GM15510 (cell line): ENCODE measurements around the gene WHRN.

Source experiments
- POLR2A ChIP-seq: IDR thresholded peaks from 3 replicates; pipeline ENCODE4 v1.6.1; 2011; ENCODE audit warnings: borderline replicate concordance; ENCODE audit not compliant: insufficient read length; ENCODE audit errors: extremely low read depth

Gene WHRN

DNA sequence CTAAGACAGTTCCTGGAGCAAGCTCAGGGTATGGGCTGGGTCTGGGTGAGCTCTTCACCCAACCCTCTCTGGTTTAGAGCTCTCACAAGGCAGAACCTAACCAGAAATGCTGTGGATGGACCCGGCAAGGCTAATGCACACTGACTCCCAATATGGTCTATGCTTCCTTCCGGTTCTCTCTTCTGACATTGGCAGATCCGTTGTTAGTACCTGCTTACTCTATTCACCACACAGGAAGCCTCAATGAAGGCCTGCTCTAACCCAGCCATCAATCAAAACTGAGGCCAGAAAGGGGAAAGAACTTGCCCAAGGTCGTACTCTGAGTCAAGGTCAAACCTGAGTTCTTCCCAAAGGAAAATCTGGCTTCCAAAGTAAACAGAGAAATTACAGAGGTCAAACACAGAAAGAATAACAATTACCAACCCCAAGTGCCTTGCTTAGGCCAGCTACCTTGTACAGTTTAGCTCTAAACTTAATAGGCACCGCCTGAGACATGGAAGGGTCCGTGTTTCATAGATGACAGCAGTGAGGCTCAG, 71.5 kb downstream of the WHRN start:
- TF ChIP-seq POLR2A: no peak

DNA sequence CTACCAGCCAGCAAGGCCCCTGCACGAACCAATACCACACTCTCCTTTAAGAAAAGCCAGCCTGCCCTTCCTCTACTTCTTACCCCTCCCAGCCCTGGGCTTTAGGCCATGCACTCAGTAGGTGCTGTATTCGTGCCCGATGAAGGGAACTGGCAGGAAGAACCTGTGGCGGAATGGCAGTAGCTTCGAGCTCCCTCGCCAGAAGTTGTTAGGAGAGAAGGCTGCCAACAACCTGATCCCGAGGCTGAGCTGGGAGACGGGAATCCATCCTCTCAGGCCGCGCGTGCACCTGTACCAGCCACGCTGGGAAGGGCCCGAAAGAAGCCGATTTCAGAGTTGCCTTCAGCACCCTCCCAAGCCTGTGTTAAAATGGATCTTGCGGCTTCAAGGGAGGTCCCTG, 72.2 kb downstream of the WHRN start:
- TF ChIP-seq POLR2A: no peak

DNA sequence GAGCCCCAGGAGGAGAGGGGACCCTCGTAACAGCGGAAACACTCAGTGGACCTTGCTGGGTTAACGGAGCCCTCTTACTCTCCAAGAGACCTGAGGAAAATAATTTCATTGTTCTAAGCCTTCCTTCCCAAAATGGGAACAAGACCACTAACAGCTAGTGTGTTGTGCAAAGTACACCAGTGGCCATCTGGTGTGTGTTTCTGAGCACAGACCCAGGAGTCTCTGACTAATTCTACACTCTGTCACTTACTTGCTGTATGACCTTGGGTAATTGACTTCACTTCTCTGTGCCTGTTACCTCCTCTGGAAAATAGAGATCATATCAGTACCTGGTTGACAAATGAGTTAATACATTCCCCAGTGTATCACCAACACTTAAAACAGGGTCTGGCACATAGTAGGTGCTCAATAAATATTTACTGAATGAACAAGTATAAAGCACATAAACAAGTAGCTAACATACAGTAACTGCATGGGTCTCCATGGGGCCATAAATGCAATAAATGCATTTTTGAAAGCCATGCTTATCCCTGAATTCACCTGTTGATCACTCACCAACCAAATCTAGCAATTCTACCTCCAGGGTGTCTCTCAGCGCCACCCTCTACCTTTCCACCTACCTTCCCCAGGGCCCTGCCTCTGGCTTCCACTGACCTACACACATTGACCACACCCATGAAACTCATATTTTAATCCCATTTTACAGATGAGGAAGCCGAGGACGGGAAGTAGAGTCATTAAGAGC, 72.8 kb downstream of the WHRN start:
- no peak for TF ChIP-seq POLR2A

DNA sequence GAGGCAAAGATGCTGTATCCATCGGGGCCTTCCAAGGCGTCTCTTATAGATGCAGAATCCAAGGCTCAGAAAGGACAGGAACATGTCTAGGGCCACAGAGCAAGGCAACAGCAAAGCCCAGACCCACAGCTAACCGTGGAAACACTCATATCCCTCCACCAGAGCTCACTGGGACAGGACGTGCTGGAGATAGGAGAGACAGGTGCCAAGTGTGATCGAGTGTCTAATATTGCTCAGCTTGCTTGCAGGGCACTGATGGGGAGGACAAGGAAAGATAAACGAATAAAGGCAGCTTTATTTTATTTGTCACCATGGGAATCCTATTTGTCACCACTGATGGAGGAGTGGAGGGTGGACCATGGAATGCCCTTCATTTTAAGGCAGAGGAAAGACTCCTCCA, 73.5 kb downstream of the WHRN start:
- no peak for TF ChIP-seq POLR2A

DNA sequence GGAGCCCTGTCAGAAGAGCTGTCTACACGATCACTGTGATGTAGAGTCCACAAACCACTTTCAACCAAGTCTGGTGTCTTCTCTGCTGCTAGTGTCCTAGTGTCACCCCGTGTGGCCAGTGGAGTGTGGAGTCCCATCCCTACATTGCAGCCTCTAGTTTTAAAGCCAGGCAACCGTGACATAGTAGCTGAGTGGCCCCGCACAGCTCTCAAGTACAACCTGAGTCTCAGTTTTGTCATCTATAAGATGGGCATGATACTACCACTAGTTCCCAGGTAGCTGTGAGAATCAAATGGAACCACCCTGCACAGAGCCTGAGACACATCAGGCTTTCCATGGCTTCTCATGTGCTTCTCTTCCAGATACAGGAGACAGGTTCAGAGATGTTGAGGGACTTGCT, 74.3 kb downstream of the WHRN start:
- TF ChIP-seq POLR2A: no peak

DNA sequence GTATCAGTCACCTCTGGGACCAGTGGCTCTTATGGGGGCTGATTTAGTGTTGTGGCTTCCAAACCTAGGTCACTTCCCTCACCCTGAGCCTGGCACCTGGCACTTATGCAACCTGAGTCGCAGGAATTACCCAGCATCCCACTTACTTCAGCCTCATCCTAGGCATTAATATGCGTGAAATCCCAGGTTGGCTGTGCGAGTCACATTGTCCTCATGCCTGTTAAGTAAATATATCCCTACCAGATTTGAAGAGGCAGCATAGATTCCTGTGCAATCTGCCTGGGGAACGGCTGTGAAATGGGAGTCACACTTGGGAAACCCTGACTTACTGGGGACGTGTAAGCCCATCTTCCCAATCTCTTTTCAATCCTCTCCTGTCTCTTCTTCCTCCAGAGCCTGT, 74.8 kb downstream of the WHRN start:
- no peak for TF ChIP-seq POLR2A

DNA sequence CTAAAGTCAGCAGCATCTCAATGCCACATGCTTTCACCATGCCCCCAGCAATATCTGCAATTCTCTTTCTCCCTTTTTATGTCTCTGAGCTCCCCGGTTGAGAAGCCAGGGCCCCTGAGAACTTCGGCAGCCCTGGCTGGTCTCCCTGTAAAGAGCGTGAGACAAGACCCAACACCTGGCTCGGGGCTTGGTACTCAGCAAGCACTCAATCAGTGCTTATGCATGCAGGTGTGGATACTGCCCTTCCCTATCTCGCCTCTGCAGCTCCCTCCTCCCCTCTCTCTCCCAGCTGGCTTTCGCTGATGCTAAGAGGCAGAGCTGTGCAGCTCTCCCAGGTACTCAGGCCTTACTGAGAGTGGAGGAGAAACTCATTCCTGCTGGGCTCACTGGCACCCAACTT, 75.8 kb downstream of the WHRN start:
- TF ChIP-seq POLR2A: no peak

DNA sequence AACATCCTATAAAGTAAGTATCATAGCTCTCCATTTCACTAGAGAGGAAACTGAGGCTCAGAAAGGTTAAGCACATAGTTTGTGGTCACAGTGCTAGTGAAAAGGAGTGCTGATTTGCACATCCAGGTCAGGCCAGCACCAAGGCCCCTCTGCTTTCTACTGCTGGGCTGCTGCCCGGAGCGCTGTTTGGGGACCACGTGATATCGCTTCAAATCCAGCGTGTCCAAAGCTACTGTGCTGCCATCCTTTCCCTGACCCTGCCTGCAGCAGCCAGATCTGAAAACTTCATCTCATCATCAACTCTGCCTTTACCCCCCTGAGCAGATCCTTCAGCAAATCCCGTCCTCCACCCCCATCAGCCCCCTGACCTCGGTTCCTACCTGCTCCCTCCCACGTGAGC, 76.8 kb downstream of the WHRN start:
- no peak for TF ChIP-seq POLR2A

DNA sequence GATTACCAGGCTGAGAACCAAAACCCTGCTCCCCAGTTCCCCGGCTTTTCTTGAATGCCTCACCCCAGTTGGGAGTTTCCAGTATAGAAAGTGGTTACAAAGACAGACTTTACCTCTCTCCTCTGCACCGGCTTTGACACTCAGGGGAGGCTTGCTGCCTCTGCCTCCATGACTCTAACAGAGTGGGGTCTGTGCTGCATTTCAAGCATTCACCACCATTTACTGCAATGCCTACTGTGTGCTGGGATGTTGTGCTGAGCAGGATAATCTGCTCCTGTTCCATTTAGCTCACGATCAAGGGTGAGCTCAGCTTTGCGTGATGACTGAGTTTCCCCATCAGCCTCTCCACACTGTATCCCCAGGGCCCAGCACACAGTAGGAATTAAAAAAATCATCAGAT, 77.6 kb downstream of the WHRN start:
- no peak for TF ChIP-seq POLR2A

DNA sequence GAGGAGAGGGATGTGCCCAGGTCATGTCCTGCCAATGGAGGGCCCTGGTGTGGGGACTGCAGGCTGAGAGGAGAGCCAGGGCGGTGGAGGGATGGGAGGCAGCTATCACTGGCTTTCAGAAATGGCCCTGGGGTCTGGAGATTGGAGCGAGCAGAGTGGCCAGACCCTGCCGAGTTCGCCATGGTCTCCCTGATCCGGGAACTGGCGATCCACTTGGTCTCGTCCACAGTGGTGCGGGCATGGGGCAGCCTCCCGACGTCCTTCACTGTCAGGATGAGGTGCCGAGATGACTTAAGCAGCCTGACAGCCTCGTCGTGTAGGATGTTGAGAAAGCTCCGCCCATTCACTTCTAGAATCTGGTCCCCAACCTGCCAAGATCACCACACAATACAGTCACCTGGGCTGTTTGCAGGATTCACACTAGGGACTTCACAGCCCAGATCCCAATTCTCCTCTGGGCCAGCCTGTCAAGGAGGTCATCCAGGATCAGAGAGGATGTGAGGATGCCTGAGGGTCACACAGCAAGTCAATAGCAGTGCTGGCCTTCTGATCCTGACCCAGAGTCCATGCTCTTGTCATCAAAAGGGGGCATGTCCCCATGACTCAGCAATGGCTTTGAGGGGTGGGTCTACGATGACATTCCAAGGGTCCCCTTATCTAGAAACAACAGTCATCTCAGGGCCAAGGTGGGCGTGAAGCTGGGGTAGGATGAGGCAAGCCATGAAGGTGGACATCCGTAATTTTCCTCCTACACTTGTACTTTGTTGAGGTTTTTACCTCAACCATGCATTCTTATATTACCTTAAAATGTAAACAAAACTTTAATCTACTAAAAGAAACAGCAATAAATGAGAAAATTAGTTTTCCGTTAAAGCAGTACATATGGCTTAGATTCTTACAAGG, 79.0 kb downstream of the WHRN start:
- TF ChIP-seq POLR2A: no peak

DNA sequence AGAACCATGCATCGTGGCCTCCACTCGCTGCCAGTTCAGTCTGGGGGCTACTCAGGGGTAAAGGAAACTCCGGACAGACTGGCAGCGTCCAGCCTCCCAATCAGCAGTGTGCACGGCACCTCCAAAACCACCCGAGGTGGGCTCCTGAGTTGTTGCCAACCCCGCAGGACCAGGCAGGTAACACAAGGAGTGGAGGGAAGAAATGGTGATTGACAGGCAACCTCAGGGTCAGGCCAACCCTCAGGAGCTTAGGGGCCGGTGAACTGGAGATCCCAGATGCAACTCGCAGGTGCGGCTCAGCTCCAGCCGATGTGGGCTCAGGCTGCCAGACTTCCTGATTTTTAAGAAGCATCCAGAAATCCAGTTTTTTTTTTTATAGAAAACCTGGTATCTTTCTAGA, 80.1 kb downstream of the WHRN start:
- TF ChIP-seq POLR2A: no peak

DNA sequence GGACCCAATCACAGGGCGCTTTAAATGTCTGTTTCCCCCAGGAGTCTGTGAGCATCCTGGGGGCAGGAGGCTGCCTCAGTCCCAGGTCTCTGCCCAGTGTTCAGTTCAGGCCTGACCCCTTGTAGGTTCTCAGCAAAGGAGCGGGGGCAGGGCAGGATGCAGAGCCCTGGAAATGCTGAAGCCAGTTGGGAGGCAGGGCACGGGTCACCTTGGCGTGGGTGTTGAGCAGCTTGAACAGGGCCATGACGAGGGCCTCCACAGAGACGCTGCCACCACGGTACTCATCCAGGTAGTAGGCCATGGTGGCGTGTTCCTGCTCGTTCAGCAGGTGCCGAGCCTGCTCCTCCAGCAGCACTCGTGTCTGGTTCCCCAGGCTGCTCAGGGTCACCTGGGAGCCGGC, 81.1 kb downstream of the WHRN start:
- no peak for TF ChIP-seq POLR2A

DNA sequence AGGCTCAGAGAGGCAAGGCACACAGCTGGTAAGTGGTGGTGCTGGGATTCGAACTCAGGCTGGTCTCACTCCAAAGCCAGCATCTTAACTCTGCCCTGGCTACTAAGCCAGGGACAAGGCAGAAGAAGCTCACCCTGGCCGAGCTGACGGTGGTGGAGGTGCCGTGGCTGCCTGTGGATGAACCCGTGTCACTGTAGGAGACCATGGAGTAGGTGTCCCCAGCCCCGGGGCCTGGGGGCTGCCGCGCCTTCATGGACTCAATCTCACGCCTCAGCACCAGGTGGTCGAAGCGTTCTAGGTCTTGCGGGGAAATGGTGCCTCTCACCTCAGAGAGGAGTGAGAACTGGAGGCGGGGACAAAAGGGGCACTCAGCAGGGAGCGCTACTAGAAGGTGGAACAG, 82.1 kb downstream of the WHRN start:
- no peak for TF ChIP-seq POLR2A

DNA sequence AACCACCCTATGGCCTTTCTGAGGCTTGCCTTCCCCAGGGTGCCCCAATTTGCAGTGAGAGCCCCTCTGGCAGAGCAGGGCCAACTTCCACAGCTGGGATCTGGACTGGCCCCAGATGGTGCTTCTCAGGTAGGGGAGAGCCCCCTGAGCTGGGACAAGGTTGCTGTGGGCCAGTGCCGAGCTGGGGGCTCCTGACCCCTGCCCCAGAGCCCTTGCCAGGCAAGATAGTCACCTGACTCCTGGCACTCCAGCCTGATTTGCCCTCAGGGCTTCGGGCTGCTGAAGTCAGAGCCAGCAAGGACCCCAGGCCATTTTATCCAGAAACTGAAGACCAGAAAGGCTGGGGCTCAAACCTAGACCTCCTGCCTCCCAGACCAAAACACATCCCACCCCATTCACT, 84.1 kb downstream of the WHRN start:
- TF ChIP-seq POLR2A: no peak

DNA sequence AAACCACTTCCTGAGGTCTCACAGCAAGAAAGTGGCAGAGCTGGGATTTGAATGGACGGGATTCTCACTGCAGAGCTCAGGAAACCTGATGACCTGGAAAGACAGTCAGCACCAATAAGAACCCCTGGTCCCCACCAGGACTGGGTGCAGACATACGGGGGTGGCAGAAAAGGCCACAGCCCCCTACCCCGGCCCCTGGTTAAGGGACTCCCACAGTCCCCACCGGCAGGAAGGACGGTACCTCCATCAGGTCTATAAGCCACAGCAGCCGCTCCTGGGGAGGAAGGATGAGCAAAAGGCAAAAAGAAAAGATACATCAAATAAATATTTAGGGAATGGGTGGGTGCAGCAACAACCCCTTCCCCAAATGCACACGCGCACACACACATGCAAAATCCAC, 85.5 kb downstream of the WHRN start:
- no peak for TF ChIP-seq POLR2A

DNA sequence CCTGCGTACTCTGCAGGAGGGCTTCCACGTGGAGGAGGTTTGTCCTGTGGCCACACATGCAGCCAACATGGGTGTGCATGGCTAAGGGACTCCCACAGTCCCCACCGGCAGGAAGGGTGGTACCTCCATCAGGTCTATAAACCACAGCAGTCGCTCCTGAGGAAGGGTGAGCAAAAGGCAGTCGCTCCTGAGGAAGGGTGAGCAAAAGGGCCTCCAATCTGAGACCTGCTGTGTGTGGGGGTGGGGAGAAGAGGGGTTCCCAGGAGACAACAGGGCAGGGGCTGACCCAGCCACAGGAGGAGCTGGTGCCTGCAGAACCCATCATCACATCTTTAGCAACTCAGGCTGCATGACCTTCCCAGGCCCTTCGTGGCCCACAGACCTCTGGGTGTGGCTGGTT, 87.2 kb downstream of the WHRN start:
- TF ChIP-seq POLR2A: no peak

DNA sequence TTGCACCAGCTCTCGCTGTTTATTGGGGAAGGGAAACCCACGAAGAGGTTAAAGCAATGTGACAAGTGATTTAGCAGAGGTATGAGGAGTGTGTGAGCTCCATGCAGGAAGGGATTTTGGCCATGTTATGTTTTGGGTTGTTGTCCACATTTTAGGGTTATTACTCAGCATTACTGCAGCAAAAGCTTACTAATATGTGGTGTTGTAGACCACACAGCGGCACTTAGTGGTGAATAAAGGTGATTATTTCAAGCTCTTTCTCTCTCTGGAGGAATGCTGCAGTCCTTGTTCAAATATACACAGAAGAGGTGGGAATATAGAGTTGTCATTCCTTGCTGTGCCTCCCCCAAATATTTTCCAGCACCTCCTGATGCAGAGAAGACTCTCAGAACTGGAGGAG, 87.8 kb downstream of the WHRN start:
- TF ChIP-seq POLR2A: no peak

DNA sequence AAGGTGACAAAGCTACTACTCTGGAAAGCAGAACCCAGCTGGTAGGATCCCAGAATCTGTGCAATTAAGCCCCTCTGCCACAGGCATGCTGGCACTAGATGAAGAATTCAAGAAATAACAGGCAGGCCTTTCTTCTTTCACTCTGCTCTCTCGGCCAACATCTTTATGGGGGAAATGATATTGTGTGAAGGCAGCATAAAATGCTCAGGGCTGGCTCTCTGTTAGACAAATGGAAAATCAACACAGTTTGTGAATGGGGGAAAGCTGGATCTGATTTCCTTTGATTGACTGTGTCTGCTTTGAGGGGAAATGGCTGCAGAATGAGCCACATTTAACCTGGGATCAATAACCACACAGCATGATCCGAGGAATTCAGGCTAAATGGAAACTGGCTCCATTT, 88.4 kb downstream of the WHRN start:
- TF ChIP-seq POLR2A: no peak
